LHCN-M2 (cell line): ENCODE measurements around the gene RRP7A. TPM values are rescaled to one million over a fixed set of nuclear protein-coding genes. Genes with fewer than 3 reads are reported as not detected.
"Not testable (repeated sequence)": the region's sequence is repeated elsewhere in the genome, so short reads cannot be mapped to it uniquely, and the experiment has no call there.

Experiments used
- DNase-seq: peaks from one replicate; pipeline ENCODE4 v3.0.0-alpha.2; 2012; ENCODE audit warnings: low read depth
- polyA plus RNA-seq: library from polyadenylated mRNA; unstranded; fragments of >200 nt; gene quantifications from one replicate; pipeline ENCODE4 v1.2.1, GENCODE V29; 2012; ENCODE audit warnings: missing spikeins
- total RNA-seq: library from RNA; depleted of rRNA; stranded (reverse); fragments of >200 nt; gene quantifications from 2 replicates; pipeline ENCODE4 v1.2.3, GENCODE V29; 2014; rRNA removed

Gene RRP7A
- total RNA-seq: 35.6 and 36.9 TPM in 2 replicates
- polyA plus RNA-seq: 27.0 TPM

- peak; percentile 59 for DNase-seq
Measured at GRCh38 chr22:42519525-42520401, at the start of gene RRP7A. Gene RRP7A, minus strand, starts transcription at chr22:42519796. Its CDS starts 10 bp downstream, at chr22:42519786.

GRCh38 chr22:42567950-42568349, 48.4 kb upstream of the RRP7A start:
- not testable (repeated sequence) for DNase-seq

- no peak for DNase-seq
Measured at GRCh38 chr22:42565956-42566355, 46.4 kb upstream of the RRP7A start.

GRCh38 chr22:42564699-42565098, 45.1 kb upstream of the RRP7A start:
- no peak for DNase-seq

- DNase-seq: not testable (repeated sequence)
Measured at GRCh38 chr22:42563943-42564342, 44.3 kb upstream of the RRP7A start.

- no peak for DNase-seq
Measured at GRCh38 chr22:42562684-42563083, 43.1 kb upstream of the RRP7A start.

- no peak for DNase-seq
Measured at GRCh38 chr22:42562279-42562678, 42.7 kb upstream of the RRP7A start.

GRCh38 chr22:42561856-42562255, 42.3 kb upstream of the RRP7A start:
- DNase-seq: no peak

- no peak for DNase-seq
Measured at GRCh38 chr22:42560781-42561180, 41.2 kb upstream of the RRP7A start.

GRCh38 chr22:42560381-42560780, 40.8 kb upstream of the RRP7A start:
- DNase-seq: no peak

GRCh38 chr22:42553475-42554361, 34.1 kb upstream of the RRP7A start, which contains the start of gene SERHL2:
Gene SERHL2, plus strand, starts transcription at chr22:42553956. Its CDS starts 65 bp downstream, at chr22:42554021.
- peak; percentile 44 for DNase-seq

GRCh38 chr22:42552294-42552647, 32.7 kb upstream of the RRP7A start:
- DNase-seq: not testable (repeated sequence)

- DNase-seq: no peak
Measured at GRCh38 chr22:42549331-42550060, 29.9 kb upstream of the RRP7A start.

GRCh38 chr22:42548597-42549330, 29.2 kb upstream of the RRP7A start:
- DNase-seq: no peak

GRCh38 chr22:42548126-42548525, 28.5 kb upstream of the RRP7A start:
- not testable (repeated sequence) for DNase-seq

- DNase-seq: no peak
Measured at GRCh38 chr22:42547562-42547961, 28.0 kb upstream of the RRP7A start.

- peak; percentile 18 for DNase-seq
Measured at GRCh38 chr22:42544686-42545085, 25.1 kb upstream of the RRP7A start.

- peak; percentile 58 for DNase-seq
Measured at GRCh38 chr22:42539236-42539771, 19.7 kb upstream of the RRP7A start.

- peak; percentile 41 for DNase-seq
Measured at GRCh38 chr22:42537199-42537831, 17.7 kb upstream of the RRP7A start.

- DNase-seq: not testable (repeated sequence)
Measured at GRCh38 chr22:42536634-42537033, 17.0 kb upstream of the RRP7A start.
